D341Med (cell line): ENCODE results near the gene MAMLD1.

Experiments used
- DNase-seq: peaks from one replicate; pipeline ENCODE4 v3.0.0; 2012; ENCODE audit warnings: low spot score

MAMLD1 gene

DNA sequence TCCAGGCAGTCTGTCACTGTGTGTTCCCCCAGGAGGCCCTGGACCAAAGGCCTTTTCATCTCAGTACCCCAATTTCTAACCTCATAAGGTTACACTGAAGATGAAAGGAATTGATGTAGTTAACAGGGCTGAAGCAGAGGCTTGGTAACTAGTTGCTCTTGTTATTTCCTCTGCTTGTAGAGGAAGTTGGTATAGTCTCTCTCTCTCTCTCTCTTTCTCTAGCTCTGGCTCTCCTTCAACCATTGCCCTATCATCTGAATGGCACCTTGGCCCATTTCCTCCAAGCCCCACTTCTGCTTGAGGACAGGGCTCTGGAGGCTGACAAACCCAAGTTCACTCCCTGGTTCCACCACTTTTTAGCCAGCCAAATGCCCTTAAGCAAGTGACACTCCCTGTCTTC, 96.1 kb downstream of the MAMLD1 start:
- DNase-seq: no peak

DNA sequence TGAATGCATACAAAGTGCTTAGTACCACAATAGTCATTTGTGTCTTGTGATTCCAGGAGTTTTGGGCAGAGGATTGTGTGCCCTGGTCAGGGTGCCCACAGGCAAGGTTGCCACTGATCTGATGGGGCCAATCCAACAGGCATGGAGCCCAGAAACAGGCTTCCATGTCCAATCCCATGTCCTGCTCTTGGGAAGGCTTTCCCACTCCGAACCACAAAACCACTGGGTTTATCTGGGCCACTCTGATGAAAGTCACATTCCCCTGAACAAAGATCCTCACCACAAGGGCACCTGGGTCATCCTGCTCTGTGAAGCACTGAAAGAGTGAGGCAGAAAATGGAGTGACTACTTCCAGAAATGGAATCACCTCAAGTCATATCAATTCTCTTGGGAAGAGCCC, 96.9 kb downstream of the MAMLD1 start:
- no peak for DNase-seq

DNA sequence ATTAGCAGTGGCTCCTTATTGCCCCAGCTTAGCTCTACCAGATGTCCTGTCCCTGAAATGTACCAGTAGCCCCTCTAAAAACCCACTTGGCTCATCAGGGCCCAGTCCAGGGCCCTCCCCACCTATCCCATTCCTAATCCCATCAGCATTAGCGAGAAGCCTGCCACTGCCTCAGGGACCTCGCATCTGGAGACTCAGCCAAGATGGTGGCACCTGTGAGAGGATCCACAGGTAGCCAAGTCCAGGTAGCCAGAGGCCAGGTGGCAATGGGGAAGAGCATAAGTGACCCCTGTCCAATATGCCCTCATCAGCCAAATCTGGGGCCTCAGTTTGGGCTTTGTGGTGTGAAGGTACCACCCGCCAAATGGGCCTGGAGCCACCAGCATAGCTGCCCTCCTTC, 97.7 kb downstream of the MAMLD1 start:
- DNase-seq: no peak

DNA sequence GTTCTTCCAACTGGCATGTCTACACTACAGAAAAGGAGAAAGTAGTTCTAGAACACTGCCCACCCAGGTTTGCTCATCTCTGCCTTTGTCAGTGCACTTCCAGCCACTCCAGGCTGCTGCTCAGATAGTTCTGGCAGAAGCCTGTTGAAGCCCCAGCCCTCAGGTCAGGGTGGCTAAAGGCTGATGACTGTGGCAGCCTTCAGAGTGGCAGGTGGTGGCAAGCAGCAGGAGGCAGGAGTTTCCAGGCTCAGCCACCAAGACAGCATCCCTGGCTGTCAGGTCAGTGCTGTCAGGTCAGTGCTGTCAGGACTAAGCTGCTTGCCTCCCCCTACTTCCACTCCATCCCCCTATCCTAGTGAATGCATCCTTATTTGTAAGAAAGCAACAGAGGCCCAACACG, 100.4 kb downstream of the MAMLD1 start:
- no peak for DNase-seq

GRCh38 chrX:150464001-150464400, 100.9 kb downstream of the MAMLD1 start:
- no peak for DNase-seq

DNA sequence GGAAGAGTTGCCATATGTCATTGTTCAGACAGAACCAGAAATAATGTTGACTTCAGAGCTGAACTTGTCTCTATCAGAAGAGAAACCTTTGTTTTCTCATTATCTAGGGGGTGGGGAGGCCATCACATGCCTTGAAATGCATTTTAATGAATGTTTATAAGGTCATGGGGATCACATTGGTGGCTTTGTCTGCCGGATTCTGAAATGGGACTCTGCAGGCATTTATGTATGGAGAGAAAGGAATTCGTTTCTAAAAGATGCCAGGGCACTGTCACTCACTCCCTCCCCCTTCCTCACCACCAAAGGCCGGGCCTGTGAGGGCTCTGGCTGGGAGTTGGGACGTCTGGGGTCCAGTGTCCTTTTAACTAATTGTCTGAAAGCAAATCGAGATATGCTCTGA, 102.2 kb downstream of the MAMLD1 start:
- no peak for DNase-seq

GRCh38 chrX:150465881-150466775, 103.0 kb downstream of the MAMLD1 start:
- DNase-seq: no peak

DNA sequence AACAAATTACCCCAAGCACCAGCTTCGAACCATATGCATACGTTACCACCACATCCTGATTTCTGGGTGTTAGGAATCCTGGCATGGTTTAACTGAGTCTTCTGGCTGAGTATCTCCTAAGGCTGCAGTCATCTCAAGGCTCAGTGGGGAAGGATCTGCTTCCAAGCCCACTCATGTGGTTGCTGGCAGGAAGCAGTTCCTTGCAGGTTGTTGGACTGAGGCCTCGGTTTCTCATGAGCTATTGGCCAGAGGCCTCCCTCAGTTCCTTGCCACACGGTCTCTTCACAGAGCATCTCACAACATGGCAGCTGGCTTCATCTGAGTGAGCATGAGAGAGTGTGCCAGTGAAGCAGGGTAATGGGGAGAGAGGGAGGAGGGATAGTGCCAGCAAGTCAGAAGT, 109.2 kb downstream of the MAMLD1 start:
- DNase-seq: no peak

- no peak for DNase-seq
Measured at GRCh38 chrX:150473371-150473770, 110.3 kb downstream of the MAMLD1 start.

DNA sequence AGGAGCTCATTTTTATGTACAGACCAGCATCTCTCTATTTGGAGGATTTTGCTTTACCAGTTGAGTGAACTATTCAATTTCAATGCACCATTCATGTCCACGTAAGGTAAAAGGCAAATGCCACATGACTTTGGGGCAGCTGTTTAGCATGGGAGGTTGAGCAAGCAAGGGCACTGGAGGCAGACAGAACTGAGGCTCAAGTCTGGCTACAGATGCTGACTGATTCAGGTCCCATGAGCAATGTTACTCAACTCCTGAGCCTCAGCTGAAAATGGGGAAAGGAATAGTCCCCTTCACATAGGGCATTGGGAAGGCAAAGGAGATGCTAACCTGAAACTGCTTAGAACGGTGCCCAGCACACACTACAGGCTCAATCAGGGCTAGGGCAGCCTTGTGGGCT, 112.3 kb downstream of the MAMLD1 start:
- no peak for DNase-seq

- no peak for DNase-seq
Measured at GRCh38 chrX:150476164-150476699, 113.1 kb downstream of the MAMLD1 start.

DNA sequence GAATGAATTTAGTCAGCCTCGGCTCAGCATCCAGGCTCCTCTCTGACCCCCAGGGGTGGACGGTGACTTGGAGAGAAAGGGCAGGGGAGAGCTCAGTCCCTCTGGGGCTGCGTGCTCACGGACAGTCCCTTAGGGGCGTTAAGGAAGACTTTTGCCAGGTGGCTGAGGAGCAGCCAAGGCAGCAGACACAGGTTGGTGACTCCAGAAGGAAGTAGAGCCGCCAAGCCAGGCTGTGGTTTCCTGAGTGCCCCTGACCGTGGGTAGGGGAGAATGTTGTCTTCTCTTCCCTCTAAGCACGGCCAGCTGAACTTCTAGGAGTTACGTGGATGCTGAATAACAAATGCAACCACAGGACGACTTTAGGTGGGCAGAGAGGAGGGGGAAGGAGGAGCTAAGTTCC, 114.3 kb downstream of the MAMLD1 start:
- no peak for DNase-seq

DNA sequence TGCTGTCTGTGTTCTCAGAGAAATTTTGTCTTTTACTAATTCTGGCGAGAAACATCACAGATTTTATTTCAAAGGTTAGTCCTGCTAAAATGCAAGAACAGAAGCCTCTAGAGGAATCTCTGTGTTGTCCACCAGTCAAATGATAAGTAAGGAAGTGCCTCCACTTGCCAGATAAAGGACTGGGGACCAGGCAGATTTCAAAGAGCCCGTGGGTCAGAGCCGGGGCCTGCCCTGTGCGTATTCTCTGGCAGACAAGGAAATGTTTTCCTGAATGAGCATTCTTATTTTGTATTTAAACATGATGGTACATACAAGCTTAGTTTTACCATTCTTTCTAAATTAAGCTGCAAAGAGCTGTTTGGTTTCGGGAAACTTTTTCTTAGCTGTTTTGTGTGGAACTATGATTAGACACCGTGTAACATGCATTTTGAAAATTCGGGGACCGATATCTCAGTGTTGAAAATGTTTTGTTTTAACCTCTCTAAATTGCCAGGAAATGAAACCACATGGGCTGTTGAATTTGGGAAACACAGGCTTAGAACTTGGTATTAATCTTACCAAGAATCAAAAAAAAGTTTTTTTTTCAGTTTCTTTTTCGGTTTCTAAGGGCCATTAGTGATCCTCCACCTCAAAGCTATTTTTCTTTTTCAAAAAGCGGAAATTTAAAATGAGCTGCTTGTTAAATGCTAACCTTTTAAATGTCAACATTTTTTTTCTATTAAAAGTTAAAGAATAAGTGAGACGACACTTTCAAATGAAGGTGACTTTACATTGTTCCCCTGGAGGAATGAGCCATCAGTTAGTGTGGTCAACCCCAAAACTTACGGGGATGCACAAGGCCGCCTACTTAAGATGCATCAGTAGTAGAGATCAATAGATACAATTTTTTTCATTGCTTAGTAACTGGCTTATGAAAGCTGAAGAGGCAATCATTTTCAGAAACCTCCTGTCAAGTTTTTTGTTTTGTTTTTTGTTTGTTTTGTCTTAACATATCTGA, 115.7 kb downstream of the MAMLD1 start:
- DNase-seq: no peak

- no peak for DNase-seq
Measured at GRCh38 chrX:150482537-150483206, 119.6 kb downstream of the MAMLD1 start.

DNA sequence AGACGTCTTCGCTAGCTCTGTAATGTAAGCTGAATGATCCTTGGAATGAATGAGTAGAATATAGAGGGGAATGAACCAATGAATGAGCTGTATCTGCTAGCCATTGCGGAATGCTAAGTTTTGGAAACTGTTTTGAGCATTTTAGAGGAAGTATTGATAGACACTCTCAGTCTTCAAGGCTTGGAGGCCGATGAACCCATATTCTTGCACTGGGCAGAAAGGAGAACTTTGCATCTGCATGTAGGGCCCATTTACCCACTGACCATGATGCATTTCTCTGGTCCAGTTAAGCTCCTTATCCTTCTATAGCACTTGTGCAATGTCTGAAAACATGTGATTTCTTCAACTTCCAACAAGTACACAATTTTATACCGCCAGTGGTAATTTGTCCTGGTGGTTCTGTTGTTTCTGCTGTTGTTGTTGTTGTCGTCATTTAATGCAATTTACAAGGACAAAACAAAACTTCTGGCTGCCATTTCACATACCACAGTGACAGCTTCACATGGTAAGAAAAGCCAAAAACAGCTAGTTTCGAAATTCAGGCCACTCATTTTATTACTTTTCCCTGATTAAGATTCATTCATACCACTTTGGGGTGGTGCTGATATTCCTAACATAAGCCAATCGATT, 120.4 kb downstream of the MAMLD1 start:
- DNase-seq: no peak

DNA sequence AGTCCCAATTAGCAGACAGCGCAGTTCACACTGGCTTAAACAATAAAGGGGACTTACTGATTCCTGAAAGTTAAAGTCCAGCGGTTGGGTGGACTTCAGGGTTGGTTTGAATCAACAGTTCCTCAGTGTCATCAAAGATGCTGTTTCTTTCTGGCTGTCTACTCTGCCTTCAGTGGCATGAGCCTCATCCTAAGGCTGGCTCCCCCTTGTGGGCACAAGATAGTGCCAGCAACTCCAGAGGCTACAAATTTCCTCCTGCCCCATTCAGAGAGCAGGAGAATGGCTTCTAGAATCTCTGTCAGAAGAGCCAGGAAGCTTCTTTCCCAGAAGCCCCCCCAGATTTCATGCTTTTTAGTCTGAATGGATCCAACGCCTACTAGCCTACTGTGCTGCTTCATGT, 122.9 kb downstream of the MAMLD1 start:
- DNase-seq: no peak

- DNase-seq: no peak
Measured at GRCh38 chrX:150487369-150488094, 124.4 kb downstream of the MAMLD1 start.

DNA sequence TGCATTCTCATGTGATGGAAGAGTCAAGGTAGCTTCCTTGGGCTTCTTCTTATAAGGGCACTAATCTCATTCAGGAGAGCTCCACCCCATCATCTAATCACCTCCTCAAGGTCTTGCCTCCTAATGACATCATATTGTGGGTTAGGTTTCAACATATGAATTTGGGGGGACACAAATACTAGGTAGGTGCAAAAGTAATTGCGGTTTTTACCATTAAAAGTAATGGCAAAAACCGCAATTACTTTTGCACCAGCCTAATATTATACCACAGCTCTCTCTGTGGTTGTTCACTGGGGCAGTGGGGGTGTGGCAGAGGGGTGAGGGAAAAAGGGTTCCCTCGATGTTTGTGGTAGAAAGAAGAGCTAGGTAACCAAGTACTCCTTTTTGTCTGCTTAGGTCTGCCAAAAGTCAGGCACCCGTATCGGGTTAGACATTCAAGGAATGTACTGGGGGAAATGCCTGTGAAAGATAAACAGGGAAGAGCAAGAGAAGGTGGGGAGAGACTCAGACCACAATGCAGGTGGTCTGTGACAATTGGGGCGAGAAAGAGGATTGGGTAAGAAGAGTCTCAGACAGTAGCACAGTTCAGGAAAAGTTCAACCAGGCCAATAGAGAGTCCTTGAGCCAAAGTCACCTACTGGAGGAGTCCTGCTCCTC, 126.4 kb downstream of the MAMLD1 start:
- no peak for DNase-seq

DNA sequence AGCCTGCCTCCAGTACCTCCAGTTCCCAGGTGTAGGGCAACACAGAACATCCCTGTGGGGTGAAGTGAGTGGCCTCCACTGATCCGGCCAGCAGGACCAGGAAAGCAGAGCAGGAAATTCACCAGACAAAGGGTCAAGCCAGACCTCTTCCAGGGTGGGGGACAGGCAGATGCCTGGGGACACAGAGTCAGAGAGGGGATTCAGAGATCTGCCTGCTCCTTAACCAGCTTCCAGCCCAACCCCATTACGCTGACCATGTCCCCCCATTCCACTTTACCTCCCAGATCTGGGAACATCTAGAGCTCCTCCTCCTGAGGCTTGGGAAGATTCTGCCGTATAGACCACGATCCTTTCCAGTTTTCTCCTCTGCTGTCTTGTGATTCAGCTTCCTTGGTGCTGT, 132.4 kb downstream of the MAMLD1 start:
- no peak for DNase-seq

DNA sequence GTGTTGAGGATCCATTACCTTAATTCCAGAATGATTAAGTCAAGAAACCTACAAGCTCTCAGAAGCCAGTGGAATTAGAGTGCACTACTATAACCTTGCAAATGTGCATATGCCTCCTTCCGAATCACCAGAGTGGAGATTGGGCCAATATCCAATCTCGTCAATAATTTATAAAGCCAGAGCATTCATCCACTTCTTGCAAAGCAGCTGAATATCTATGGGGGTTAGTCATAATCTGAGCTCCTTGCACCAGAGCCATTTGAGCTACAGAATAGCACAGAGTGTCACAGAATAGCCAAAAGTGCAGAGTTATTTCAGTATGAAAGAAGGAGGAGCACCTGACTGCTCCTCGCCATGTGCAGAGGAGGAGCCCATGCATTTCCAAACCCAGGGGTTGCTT, 136.1 kb downstream of the MAMLD1 start:
- no peak for DNase-seq
